B cell (primary cell): Measurements from ENCODE around the gene TMEM87B. TPM values are rescaled to one million over a fixed set of nuclear protein-coding genes. Genes with fewer than 3 reads are reported as not detected.
"Not testable (repeated sequence)": the region's sequence is repeated elsewhere in the genome, so short reads cannot be mapped to it uniquely, and the experiment has no call there.

Experiments
- ATAC-seq: fragments of 200-7000 bp; cut with Tn5 transposase; one replicate; pipeline ENCODE4 v1.10.0; 2021; ENCODE audit warnings: low read depth, mild to moderate bottlenecking, moderate number of reproducible peaks, moderate library complexity
- CTCF ChIA-PET: fragments of 350-600 bp; sonication (Branson Sonifier 250); formaldehyde crosslinking; loops from one replicate; lab custom pipeline; 2021; ENCODE audit warnings: antibody characterized with exemption, inconsistent platforms; lab: Charles Lee
- POLR2A ChIA-PET: fragments of 350-600 bp; sonication (Branson Sonifier 250); formaldehyde crosslinking; loops from one replicate; lab custom pipeline; 2021; ENCODE audit warnings: antibody characterized with exemption; lab: Charles Lee
- DNase-seq: peaks from one replicate; pipeline ENCODE4 v3.0.0; 2013
- H2AFZ ChIP-seq: 2 replicates; pipeline ENCODE4 v1.6.1; 2012; ENCODE audit warnings: mild to moderate bottlenecking, low read depth, low read length; ENCODE audit not compliant: insufficient read depth, poor library complexity, severe bottlenecking
- H3K27ac ChIP-seq, 2 donors: 1 replicate in 1 of 2; 2 replicates in 1 of 2; pipeline ENCODE4 v1.5.1; 2012 to 2013; ENCODE audit warnings: low read length in 2 of 2, mild to moderate bottlenecking in 2 of 2, moderate library complexity in 1 of 2
- H3K27me3 ChIP-seq, 4 experiments: fragments of 200-600 bp in 1 of 4; sonication (generic) in 1 of 4; replicated peaks in 1 of 4; 1 replicate in 2 of 4; 2 replicates in 2 of 4; pipeline versions ENCODE4 v1.6.1 to v1.7.0; 2013 to 2016; ENCODE audit warnings: low read length in 3 of 4, mild to moderate bottlenecking in 2 of 4, mixed read lengths in 1 of 4, moderate library complexity in 1 of 4; ENCODE audit not compliant: insufficient read depth in 4 of 4, control insufficient read depth in 3 of 4; ENCODE audit errors: control extremely low read depth in 1 of 4
- H3K36me3 ChIP-seq, 2 experiments: replicated peaks in 1 of 2; 1 replicate in 1 of 2; 2 replicates in 1 of 2; pipeline versions ENCODE4 v1.6.1 to v1.7.1; 2013; ENCODE audit warnings: low read length in 1 of 2; ENCODE audit not compliant: insufficient read depth in 2 of 2, control insufficient read depth in 1 of 2; ENCODE audit errors: control extremely low read depth in 1 of 2, extremely low read depth in 1 of 2
- H3K4me1 ChIP-seq, 2 donors: fragments of 200-600 bp in 1 of 2; sonication (generic) in 1 of 2; 1 replicate in 1 of 2; 2 replicates in 1 of 2; pipeline versions ENCODE4 v1.5.1 to v1.6.1; 2013 to 2017; ENCODE audit warnings: low read length in 2 of 2; ENCODE audit not compliant: control insufficient read depth in 2 of 2, insufficient read depth in 2 of 2
- H3K4me2 ChIP-seq: replicated peaks from 2 replicates; pipeline ENCODE3; 2012; ENCODE audit warnings: mild to moderate bottlenecking, low read depth, low read length; ENCODE audit not compliant: poor library complexity, severe bottlenecking
- H3K4me3 ChIP-seq, 5 experiments: fragments of 200-600 bp in 1 of 5; sonication (generic) in 1 of 5; 1 replicate in 3 of 5; 2 replicates in 2 of 5; pipeline versions ENCODE4 v1.5.1 to v1.7.0; 2011 to 2016; ENCODE audit warnings: low read length in 4 of 5, mild to moderate bottlenecking in 4 of 5, low read depth in 2 of 5, control low read depth in 1 of 5, moderate library complexity in 1 of 5; ENCODE audit not compliant: insufficient read depth in 1 of 5; ENCODE audit errors: control extremely low read depth in 1 of 5, extremely low read depth in 1 of 5
- H3K79me2 ChIP-seq: fragments of 200-600 bp; sonication (generic); one replicate; pipeline ENCODE4 v1.6.0; 2016; ENCODE audit warnings: low read length; ENCODE audit not compliant: control insufficient read depth, insufficient read depth
- H3K9ac ChIP-seq: fragments of 200-600 bp; sonication (generic); 2 replicates; pipeline ENCODE4 v1.6.1; 2017; ENCODE audit warnings: mild to moderate bottlenecking, low read length, moderate library complexity
- H3K9me3 ChIP-seq, 3 donors: one replicate each; pipeline versions ENCODE4 v1.6.1 to v1.7.1; 2013; ENCODE audit warnings: low read length in 2 of 3; ENCODE audit not compliant: control insufficient read depth in 2 of 3, insufficient read depth in 1 of 3; ENCODE audit errors: control extremely low read depth in 1 of 3
- H4K20me1 ChIP-seq: 2 replicates; pipeline ENCODE4 v1.6.0; 2012; ENCODE audit warnings: mild to moderate bottlenecking, low read length; ENCODE audit not compliant: insufficient read depth, control insufficient read depth, poor library complexity, severe bottlenecking
- H3K27ac Mint-ChIP-seq: one replicate; pipeline ENCODE4 v1.8.0; 2021; ENCODE audit warnings: mixed read lengths
- H3K27me3 Mint-ChIP-seq: one replicate; pipeline ENCODE4 v1.8.0; 2021; ENCODE audit warnings: mixed read lengths
- H3K4me1 Mint-ChIP-seq: one replicate; pipeline ENCODE4 v1.8.0; 2021; ENCODE audit warnings: mixed read lengths
- H3K4me3 Mint-ChIP-seq: one replicate; pipeline ENCODE4 v1.8.0; 2021; ENCODE audit warnings: mixed read lengths
- H3K9me3 Mint-ChIP-seq: one replicate; pipeline ENCODE4 v1.8.0; 2022; ENCODE audit warnings: mixed read lengths; ENCODE audit not compliant: insufficient read depth
- EZH2 ChIP-seq: IDR thresholded peaks from 2 replicates; pipeline ENCODE4 v1.6.1; 2012; ENCODE audit warnings: borderline replicate concordance, low read depth, mild to moderate bottlenecking, moderate library complexity, low read length; ENCODE audit not compliant: insufficient read depth, poor library complexity, severe bottlenecking
- WGBS: methylation state at CpG from one replicate; pipeline ENCODE4 v1.1.5; 2013; ENCODE audit warnings: missing lambda C conversion rate; ENCODE audit not compliant: insufficient coverage; 5-methylcytosine and 5-hydroxymethylcytosine counted together
- intact Hi-C: fragments of 100-400 bp; cut with micrococcal nuclease; formaldehyde crosslinking; loops from one replicate; pipeline ENCODE4 v1.10.0; 2022
- polyA plus RNA-seq: library from polyadenylated mRNA; depleted of rRNA; stranded (reverse); fragments of >200 nt; gene quantifications from 2 replicates; pipeline ENCODE4 v1.2.3, GENCODE V29; 2012
- total RNA-seq, 2 donors: library from RNA; stranded (reverse); fragments of 120-200 nt in 1 of 2; gene quantifications; 1 replicate in 1 of 2; 2 replicates in 1 of 2; pipeline versions ENCODE4 v1.2.3 to v1.2.4, GENCODE V29; 2013 to 2022
- TF ChIP-seq, protein P1 (sequence below): fragments of 200-600 bp; IDR thresholded peaks from one replicate; pipeline ENCODE4 v1.8.0; 2022; ENCODE audit warnings: antibody characterized with exemption, mild to moderate bottlenecking

The TMEM87B gene
- total and polyA plus RNA-seq, 2 donors (not counting 1 experiment from before 2014, with no cell fraction given): 9.4 to 21.0 TPM

DNA sequence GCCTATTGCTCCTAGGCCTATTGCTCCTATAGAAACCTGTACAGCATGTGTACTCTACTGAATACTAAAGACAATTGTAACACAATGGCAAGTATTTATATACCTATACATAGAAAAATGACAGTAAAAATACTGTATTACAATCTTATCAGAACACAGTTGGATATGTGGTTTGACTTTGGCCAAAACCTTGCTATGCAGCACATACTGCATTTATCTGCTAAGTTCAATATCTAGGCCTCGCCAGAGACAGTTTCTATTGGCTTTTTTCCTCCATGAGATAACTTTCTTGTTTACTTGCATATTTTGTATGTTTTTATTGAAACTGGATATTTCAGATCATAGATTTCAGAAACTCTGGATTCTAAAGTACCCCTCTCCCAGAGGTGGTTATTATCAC, 19.3 kb upstream of the TMEM87B start:
- Mint-ChIP-seq H3K9me3 (peaks cover 2% of the 10 kb centered on the region), H3K27me3 (peaks cover 4% of the 10 kb centered on the region), H3K27ac (no peak overlapping the region), H3K4me1 (no peaks in the 10 kb centered on the region), H3K4me3 (no peak overlapping the region)
- Histone ChIP-seq H3K4me2 (no peak overlapping the region), H3K4me3 (no peak overlapping the region), H3K79me2 (no peaks in the 10 kb centered on the region), H3K9ac (no peak overlapping the region), H2AFZ (no peak overlapping the region), H3K27ac (no peak overlapping the region), H3K9me3 (peaks cover 4 to 16% (median 6%) of the 10 kb centered on the region in 3 donors), H4K20me1 (no peaks in the 10 kb centered on the region), H3K36me3 (no peaks in the 10 kb centered on the region), H3K4me1 (no peaks in the 10 kb centered on the region), H3K27me3 (peaks cover 0 to 5% (median 2%) of the 10 kb centered on the region in 4 experiments)
- no peak for TF ChIP-seq EZH2
- TF ChIP-seq, protein P1, sequence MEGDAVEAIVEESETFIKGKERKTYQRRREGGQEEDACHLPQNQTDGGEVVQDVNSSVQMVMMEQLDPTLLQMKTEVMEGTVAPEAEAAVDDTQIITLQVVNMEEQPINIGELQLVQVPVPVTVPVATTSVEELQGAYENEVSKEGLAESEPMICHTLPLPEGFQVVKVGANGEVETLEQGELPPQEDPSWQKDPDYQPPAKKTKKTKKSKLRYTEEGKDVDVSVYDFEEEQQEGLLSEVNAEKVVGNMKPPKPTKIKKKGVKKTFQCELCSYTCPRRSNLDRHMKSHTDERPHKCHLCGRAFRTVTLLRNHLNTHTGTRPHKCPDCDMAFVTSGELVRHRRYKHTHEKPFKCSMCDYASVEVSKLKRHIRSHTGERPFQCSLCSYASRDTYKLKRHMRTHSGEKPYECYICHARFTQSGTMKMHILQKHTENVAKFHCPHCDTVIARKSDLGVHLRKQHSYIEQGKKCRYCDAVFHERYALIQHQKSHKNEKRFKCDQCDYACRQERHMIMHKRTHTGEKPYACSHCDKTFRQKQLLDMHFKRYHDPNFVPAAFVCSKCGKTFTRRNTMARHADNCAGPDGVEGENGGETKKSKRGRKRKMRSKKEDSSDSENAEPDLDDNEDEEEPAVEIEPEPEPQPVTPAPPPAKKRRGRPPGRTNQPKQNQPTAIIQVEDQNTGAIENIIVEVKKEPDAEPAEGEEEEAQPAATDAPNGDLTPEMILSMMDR: no peak
- ChIA-PET POLR2A (no interaction called here), CTCF (interaction anchor here (0.7 to 1.2 kb wide), 2 partner anchors 14 to 141 kb away, joined by 3 read pairs; no protein-coding TSS in a partner anchor)
- intact Hi-C loops: no loop called here
- no CpG with 5 or more reads among the region's 1 CpG for WGBS
- DNase-seq (no peak), ATAC-seq (no peak)

DNA sequence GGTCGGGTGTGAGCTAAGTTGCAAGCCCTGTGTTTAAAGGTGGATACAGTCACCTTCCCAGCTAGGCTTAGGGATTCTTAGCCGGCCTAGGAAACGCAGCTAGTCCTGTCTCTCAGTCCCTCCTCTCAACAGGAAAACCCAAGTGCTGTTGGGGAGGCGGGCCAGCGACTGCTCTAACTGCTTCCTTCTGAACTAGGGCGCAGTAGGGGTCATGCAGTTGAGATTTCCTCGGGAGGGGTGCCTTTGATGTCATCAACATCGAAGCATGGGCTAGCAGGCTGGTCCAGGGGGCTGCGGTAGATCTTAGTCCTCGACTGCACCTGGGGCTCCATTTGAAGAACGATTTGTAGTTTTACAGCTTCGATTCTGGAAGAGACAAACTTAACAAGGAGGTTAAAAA, 15.5 kb upstream of the TMEM87B start:
- H3K9ac ChIP-seq, CTCF ChIA-PET, H3K27me3 ChIP-seq, H3K4me3 Mint-ChIP-seq, H3K27ac ChIP-seq, ATAC-seq, H3K27me3 Mint-ChIP-seq, H3K4me1 Mint-ChIP-seq, H3K4me1 ChIP-seq, H3K79me2 ChIP-seq, H4K20me1 ChIP-seq, POLR2A ChIA-PET, intact Hi-C loops, H3K4me2 ChIP-seq, H2AFZ ChIP-seq, DNase-seq, H3K27ac Mint-ChIP-seq, H3K9me3 Mint-ChIP-seq, H3K4me3 ChIP-seq, H3K36me3 ChIP-seq: not testable (repeated sequence)
- H3K9me3 ChIP-seq: peaks cover 4 to 19% (median 6%) of the 10 kb centered on the region in 3 donors
- 98% methylated on average over 10 of the region's 12 CpGs for WGBS

DNA sequence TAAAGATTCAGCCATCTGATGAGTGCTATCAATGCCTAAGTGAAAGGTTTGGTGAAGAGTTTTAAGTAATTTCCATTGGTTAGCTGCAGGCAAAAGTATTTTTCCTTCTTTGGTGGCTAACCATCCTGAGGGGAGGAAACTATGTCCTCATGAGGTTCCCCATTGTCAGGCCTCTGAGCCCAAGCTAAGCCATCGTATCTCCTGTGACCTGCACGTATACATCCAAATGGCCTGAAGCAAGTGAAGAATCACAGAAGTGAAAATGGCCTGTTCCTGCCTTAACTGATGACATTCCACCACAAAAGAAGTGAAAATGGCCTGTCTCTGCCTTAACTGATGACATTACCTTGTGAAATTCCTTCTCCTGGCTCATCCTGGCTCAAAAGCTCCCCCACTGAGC, 15.0 kb upstream of the TMEM87B start:
- POLR2A ChIA-PET, H3K27me3 ChIP-seq, H3K4me3 Mint-ChIP-seq, H3K4me1 ChIP-seq, H3K27ac Mint-ChIP-seq, H3K36me3 ChIP-seq, intact Hi-C loops, CTCF ChIA-PET, H3K4me3 ChIP-seq, H3K79me2 ChIP-seq, H3K27ac ChIP-seq, H3K4me1 Mint-ChIP-seq, H3K9ac ChIP-seq, DNase-seq, H3K4me2 ChIP-seq, H3K9me3 Mint-ChIP-seq, H4K20me1 ChIP-seq, ATAC-seq, H2AFZ ChIP-seq, H3K27me3 Mint-ChIP-seq: not testable (repeated sequence)
- 94% methylated on average over 2 of the region's 2 CpGs for WGBS
- H3K9me3 ChIP-seq: peaks cover 4 to 24% (median 6%) of the 10 kb centered on the region in 3 donors
